ENCODE results near the gene PITHD1.
"Not testable (repeated sequence)": the region's sequence is repeated elsewhere in the genome, so short reads cannot be mapped to it uniquely, and the experiment has no call there.

PITHD1 gene

DNA sequence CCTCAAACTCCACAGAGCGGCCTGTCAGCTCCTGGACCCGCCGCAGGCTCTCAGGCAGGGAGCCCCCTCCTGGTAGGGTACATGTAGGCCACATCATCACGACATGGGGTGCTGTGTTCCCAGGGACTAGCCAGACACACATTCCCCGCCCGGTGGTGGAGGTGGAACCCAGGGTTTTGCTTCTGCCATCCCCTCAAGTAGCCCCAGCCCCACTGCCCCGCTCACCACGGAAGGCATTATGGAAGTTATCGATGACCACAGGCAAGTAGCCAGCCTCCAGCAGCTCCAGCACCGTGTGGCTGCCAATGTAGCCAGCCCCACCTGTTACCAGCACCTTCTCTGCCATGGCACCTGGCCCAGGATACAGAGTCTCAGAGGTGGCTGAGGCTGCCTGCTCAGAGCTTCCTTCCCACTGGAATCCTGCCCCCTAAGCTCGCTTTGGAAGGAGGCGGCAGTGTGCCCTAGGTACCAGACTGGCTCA is 20.5 kb downstream of the PITHD1 start:
- DNase-seq (ENCODE audit: low read depth, low spot score): no peak

- no peak for DNase-seq (ENCODE audit: low read depth, low spot score)
These were observed 21.0 kb downstream of the PITHD1 start for GRCh38 chr1:23799255-23799569.

- DNase-seq (ENCODE audit: low read depth, low spot score): no peak
These were observed 21.6 kb downstream of the PITHD1 start for GRCh38 chr1:23799570-23800399.

DNA sequence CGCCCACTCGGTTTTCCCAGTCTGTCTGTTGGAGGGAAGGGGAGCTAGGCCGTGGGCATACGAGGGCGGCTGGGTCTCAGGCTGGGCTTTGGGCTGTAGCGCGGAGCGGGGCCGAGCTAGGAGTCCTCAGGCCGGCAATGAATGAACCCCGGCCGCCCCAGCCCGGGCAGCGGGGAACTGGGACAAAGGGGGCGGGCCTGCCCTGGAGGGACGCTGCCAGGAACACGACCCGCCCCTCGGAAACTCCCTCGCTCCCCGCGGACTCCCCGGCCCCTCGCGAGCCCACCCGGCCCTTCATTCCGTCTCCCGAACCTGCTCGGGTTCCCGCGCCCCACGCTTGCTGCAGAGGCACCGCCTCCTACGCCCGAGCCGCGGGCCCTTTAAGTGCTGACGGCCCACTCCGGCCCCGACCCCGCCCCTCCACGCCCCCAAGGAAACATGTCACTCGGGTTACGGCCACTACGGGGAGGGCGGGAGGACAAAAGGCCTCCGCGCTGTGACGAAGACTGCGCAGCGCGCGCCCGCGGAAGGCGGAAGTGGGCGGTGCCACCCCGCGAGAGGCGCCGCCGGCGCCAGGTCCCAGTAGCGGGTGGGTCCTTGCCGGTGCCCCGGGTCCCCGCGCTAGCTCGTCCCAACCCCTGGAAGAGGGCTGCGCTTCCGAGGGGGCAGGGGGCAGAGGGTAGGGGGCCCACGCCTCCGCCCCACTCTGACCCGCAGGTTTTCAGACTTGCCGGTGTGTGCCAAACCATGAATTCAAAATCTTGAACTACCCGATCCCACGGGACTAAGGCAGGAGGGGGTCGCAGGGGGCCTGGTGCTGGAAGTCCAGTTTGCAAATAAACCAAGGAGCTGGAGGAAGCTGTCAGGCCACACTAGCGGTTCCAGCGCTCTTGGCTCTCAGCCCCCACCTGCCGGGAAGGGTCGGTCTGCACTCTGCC is 22.5 kb downstream of the PITHD1 start, which contains the start of gene GALE:
GALE (minus strand) TSS at position 355 of the 938 bp plus-strand sequence. CDS start 1,747 bp downstream, outside the sequence.
- no peak for DNase-seq (ENCODE audit: low read depth, low spot score)

GRCh38 chr1:23801338-23801748 is 23.1 kb downstream of the PITHD1 start:
- no peak for DNase-seq (ENCODE audit: low read depth, low spot score)

DNA sequence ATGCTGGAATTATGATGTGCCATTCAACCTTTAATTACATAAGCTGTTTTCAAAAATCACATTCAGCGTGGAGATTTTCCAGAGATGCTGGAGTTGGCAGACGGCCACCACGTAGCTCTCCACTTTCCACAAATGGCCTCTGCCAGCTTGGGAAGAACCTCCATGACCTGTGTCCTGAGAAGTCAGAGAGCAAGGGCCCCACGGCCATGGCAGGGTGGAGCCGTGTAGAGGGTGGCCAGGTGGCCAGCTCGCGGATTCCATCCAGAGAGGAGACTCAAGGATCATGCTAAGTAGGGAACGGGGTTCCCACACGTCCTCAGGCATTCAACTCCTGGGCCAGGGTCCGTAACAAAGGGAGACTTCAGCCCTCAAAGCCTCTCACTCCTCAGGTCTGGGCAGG is 23.7 kb downstream of the PITHD1 start:
- no peak for DNase-seq (ENCODE audit: low read depth, low spot score)

GRCh38 chr1:23802809-23803342 is 24.7 kb downstream of the PITHD1 start:
- not testable (repeated sequence) for DNase-seq (ENCODE audit: low read depth, low spot score)

- DNase-seq (ENCODE audit: low read depth, low spot score): no peak
These were observed 25.5 kb downstream of the PITHD1 start for GRCh38 chr1:23803674-23804073.

- DNase-seq (ENCODE audit: low read depth, low spot score): no peak
These were observed 26.1 kb downstream of the PITHD1 start for GRCh38 chr1:23804183-23804835.

- DNase-seq (ENCODE audit: low read depth, low spot score): no peak
These were observed 26.8 kb downstream of the PITHD1 start for GRCh38 chr1:23805025-23805424.

DNA sequence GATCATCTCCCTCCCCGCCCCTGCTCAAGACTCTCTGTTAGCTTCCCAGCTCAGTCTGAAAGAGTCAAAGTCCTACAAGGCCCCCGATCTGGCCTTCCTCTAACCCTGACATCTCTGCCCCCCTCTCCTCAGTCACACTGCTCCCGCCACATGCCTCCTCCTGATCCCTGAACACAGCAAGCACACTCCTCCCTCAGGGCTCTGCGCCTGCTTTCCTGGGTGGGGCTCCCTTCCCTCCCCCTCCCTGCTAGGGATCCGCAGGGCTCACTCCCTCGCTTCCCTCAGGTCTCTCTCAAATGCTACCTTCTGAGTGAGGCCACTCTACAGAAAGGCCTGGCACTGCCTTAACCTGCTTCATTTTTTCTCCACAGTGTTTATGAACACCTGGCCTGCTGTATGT is 28.1 kb downstream of the PITHD1 start:
- no peak for DNase-seq (ENCODE audit: low read depth, low spot score)

DNA sequence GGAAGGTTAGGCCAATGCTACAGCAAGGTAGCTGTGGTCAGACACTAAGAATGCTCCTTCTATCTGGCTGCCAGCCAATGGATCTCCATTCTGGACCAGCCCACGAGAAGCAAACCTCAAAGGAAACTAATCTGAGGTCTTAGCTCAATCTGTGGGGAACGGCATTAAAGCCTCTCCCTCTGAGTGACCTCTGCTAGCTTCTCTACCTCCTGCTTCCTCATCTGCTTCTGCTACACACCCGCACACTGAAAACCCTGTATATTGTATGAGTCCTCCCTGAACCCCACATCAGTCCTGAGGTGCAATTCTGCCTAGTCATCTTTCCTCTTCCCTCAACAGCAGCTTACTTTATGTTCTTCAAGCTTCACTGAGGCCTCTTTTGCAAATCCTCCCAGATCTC is 29.2 kb downstream of the PITHD1 start:
- DNase-seq (ENCODE audit: low read depth, low spot score): no peak

GRCh38 chr1:23809751-23810171 is 31.5 kb downstream of the PITHD1 start:
- DNase-seq (ENCODE audit: low read depth, low spot score): no peak

- DNase-seq (ENCODE audit: low read depth, low spot score): no peak
These were observed 32.8 kb downstream of the PITHD1 start for GRCh38 chr1:23810818-23811540.

DNA sequence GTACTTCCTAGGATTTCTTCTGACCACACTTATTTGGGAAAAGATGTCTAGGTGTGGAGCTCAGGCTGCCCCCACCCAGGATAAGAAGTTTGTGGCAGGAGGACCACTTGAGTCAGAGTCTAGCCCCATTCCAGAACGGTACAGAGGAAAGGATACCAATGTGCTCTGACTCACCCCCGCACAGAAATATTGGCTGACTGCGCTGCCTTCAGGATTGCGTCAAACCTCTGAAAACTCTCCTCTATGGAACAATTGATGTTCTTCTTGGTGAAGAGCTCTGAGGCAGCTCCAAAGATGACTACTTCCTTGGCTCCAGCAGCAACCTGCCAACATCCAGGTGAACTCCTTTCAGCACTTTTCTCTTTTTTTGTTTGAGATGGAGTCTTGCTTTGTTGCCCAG is 35.8 kb downstream of the PITHD1 start:
- DNase-seq (ENCODE audit: low read depth, low spot score): no peak

GRCh38 chr1:23816361-23816760 is 38.1 kb downstream of the PITHD1 start:
- no peak for DNase-seq (ENCODE audit: low read depth, low spot score)

GRCh38 chr1:23816906-23817305 is 38.7 kb downstream of the PITHD1 start:
- no peak for DNase-seq (ENCODE audit: low read depth, low spot score)

DNA sequence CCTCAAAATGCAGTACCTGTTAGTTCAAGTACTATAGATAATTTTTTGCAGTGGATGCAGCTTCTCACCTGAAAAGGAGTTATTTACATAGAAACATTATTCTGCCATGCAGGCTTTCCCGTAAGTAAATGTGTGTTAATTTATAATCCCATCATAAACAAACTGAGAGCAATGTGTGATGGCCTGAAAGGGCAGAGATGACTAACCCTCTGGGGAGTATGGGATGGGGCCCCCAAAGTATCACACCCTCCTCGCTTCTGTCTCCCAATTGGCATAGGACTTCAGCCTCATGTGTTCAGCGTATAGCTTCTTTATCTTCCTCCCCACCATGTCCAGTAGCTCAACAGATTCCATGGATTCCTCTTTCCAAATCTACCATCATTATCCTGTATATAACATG is 39.4 kb downstream of the PITHD1 start:
- no peak for DNase-seq (ENCODE audit: low read depth, low spot score)

DNA sequence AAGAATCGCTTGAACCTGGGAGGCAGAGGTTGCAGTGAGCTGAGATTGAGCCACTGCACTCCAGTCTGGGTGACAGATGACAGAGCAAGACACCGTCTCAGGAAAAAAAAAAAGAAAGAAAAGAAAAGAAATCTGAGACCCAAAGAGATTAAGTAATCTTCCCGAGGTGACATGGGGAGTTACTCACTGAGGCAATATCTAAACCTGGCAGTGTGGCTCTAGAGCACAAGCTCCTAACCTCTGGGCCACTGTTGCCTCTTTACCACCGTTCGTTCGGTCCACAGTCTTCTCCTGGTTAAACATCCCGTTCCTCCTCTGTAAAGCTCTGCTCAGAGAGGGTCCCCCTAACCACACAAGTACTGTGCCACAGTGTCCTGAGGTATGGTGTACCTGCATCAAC is 45.5 kb downstream of the PITHD1 start:
- DNase-seq (ENCODE audit: low read depth, low spot score): no peak

DNA sequence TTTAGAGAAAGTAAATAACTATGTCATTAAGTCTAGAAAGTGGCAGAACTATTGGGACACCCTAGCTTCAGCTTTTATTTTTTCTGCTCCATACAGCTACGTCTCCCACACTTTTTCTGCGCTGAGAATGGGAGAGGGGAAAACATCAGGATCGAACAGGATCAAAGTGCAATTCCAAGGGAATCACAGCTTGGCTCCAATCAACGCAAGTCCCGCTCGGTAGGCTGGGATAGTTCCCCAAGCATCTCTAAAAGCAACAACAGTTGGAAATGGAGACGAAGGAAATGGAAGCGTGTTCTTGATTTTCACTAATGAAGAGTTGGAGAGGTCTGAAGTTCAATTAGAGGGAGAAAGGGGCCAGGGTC is 46.5 kb downstream of the PITHD1 start:
- no peak for DNase-seq (ENCODE audit: low read depth, low spot score)
